ENCODE results near the gene UBAP2.

- TF ChIP-seq, protein P1, sequence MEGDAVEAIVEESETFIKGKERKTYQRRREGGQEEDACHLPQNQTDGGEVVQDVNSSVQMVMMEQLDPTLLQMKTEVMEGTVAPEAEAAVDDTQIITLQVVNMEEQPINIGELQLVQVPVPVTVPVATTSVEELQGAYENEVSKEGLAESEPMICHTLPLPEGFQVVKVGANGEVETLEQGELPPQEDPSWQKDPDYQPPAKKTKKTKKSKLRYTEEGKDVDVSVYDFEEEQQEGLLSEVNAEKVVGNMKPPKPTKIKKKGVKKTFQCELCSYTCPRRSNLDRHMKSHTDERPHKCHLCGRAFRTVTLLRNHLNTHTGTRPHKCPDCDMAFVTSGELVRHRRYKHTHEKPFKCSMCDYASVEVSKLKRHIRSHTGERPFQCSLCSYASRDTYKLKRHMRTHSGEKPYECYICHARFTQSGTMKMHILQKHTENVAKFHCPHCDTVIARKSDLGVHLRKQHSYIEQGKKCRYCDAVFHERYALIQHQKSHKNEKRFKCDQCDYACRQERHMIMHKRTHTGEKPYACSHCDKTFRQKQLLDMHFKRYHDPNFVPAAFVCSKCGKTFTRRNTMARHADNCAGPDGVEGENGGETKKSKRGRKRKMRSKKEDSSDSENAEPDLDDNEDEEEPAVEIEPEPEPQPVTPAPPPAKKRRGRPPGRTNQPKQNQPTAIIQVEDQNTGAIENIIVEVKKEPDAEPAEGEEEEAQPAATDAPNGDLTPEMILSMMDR (IDR thresholded peaks at IDR 0.05; ENCODE audit: extremely low read depth in 1 of 2, insufficient read depth in 1 of 2, low read depth in 1 of 2, low read length in 2 of 2), result no peak
- no peak for TF ChIP-seq POLR2A (IDR thresholded peaks at IDR 0.05; ENCODE audit: low read depth, low read length)
- TF ChIP-seq EZH2 (IDR thresholded peaks at IDR 0.05; ENCODE audit: borderline replicate concordance, low read depth, low read length, severe bottlenecking), result no peak
- TF ChIP-seq MYC (IDR thresholded peaks at IDR 0.05; ENCODE audit: low read depth, low read length), result no peak
- TF ChIP-seq POLR2AphosphoS5 (IDR thresholded peaks at IDR 0.05; ENCODE audit: insufficient read depth, low read depth, low read length), result no peak
- no peak for TF ChIP-seq GATA2 (IDR thresholded peaks at IDR 0.05; ENCODE audit: insufficient read depth, insufficient read length, low read depth, low read length)
- no peak for TF ChIP-seq FOS (IDR thresholded peaks at IDR 0.05; ENCODE audit: borderline replicate concordance, insufficient read depth, low read length)
Measured at GRCh38 chr9:33993104-33993503, 55.6 kb downstream of the UBAP2 start.

All from endothelial cell of umbilical vein (primary cell).